ENCODE results near the gene ELANE.

The ELANE gene

GRCh38 chr19:879711-880438 lies 27.8 kb downstream of the ELANE start:
- no peak for DNase-seq (ENCODE audit: extremely low read depth, low read depth)
- TF ChIP-seq CTCF (IDR thresholded peaks at IDR 0.05; ENCODE audit: low read depth, low read length), result no peak

GRCh38 chr19:881385-882071 lies 29.4 kb downstream of the ELANE start:
- TF ChIP-seq CTCF (IDR thresholded peaks at IDR 0.05; ENCODE audit: low read depth, low read length), result no peak
- no peak for DNase-seq (ENCODE audit: extremely low read depth, low read depth)

GRCh38 chr19:882871-883497 lies 30.9 kb downstream of the ELANE start:
- TF ChIP-seq CTCF (IDR thresholded peaks at IDR 0.05; ENCODE audit: low read depth, low read length), result no peak
- no peak for DNase-seq (ENCODE audit: extremely low read depth, low read depth)

- TF ChIP-seq CTCF (IDR thresholded peaks at IDR 0.05; ENCODE audit: low read depth, low read length), result no peak
- no peak for DNase-seq (ENCODE audit: extremely low read depth, low read depth)
These were observed 31.6 kb downstream of the ELANE start for GRCh38 chr19:883661-884211.

GRCh38 chr19:884420-885211 lies 32.5 kb downstream of the ELANE start:
- TF ChIP-seq CTCF (IDR thresholded peaks at IDR 0.05; ENCODE audit: low read depth, low read length), result no peak
- no peak for DNase-seq (ENCODE audit: extremely low read depth, low read depth)

GRCh38 chr19:885536-886224 lies 33.6 kb downstream of the ELANE start:
- no peak for TF ChIP-seq CTCF (IDR thresholded peaks at IDR 0.05; ENCODE audit: low read depth, low read length)
- no peak for DNase-seq (ENCODE audit: extremely low read depth, low read depth)

All from AG09319 (cell line).